SK-N-MC (cell line): Measurements from ENCODE around the gene EN2.

Experiments used
- EZH2 ChIP-seq: fragments of 200-600 bp; sonication (generic); IDR thresholded peaks from one replicate; pipeline ENCODE4 v1.6.1; 2017; ENCODE audit warnings: antibody characterized with exemption
- POLR2AphosphoS5 ChIP-seq: IDR thresholded peaks from 2 replicates; pipeline ENCODE4 v1.6.1; 2012; ENCODE audit warnings: mild to moderate bottlenecking, low read depth, low read length, borderline replicate concordance

DNA sequence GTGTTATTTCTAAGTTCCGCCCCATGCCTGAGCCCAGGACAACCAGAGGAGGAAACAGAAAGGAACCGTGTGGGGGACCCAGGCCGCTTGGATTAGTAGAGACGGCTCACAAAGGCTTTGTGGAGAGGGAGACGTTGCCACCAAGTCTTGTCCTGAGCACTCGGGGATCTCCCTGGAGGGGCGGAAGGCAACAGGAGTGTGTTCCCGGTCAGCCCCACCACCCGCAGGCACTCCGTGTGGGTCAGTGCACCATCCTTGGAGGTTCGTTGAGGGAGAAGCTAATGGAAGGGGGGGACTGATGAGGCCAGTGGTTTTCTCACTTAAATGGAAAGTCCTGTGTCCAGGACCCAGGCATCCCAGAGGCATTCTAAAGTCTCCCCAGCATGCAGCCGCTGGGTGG is 26.7 kb upstream of the EN2 start:
- TF ChIP-seq POLR2AphosphoS5 (no peak), EZH2 (no peak)
